GM12801 (cell line): Measurements from ENCODE around the gene AKAP7.

ENCODE experiments used
- CTCF ChIP-seq: IDR thresholded peaks from one replicate; pipeline ENCODE4 v1.5.1; 2011; ENCODE audit warnings: control low read depth; ENCODE audit not compliant: insufficient read length; ENCODE audit errors: extremely low read depth

The AKAP7 gene

GRCh38 chr6:131288214-131288613 lies 152.9 kb downstream of the AKAP7 start:
- TF ChIP-seq CTCF, result no peak

- no peak for TF ChIP-seq CTCF
These were observed 155.7 kb downstream of the AKAP7 start for GRCh38 chr6:131290955-131291354.

- TF ChIP-seq CTCF, result no peak
These were observed 157.1 kb downstream of the AKAP7 start for GRCh38 chr6:131292145-131292938.

GRCh38 chr6:131293472-131293911 lies 158.2 kb downstream of the AKAP7 start:
- no peak for TF ChIP-seq CTCF

- no peak for TF ChIP-seq CTCF
These were observed 159.8 kb downstream of the AKAP7 start for GRCh38 chr6:131295081-131295480.

- no peak for TF ChIP-seq CTCF
These were observed 168.2 kb downstream of the AKAP7 start for GRCh38 chr6:131303338-131303930.

- no peak for TF ChIP-seq CTCF
These were observed 170.0 kb downstream of the AKAP7 start for GRCh38 chr6:131305037-131305850.
